Chondrocyte (in vitro differentiated cells): Measurements from ENCODE around the gene CDH16. TPM values are rescaled to one million over a fixed set of nuclear protein-coding genes. Genes with fewer than 3 reads are reported as not detected.
"Not testable (repeated sequence)": the region's sequence is repeated elsewhere in the genome, so short reads cannot be mapped to it uniquely, and the experiment has no call there.

Experiments used
- DNase-seq: peaks from one replicate; pipeline ENCODE4 v3.0.0; 2021; ENCODE audit warnings: mixed read lengths, low spot score
- H3K27ac Mint-ChIP-seq: one replicate; pipeline ENCODE4 v1.8.0; 2021; ENCODE audit warnings: mild to moderate bottlenecking, moderate library complexity, mixed read lengths; ENCODE audit not compliant: unreplicated experiment
- H3K27me3 Mint-ChIP-seq: 2 replicates; pipeline ENCODE4 v1.8.0; 2021; ENCODE audit warnings: low read depth, mixed read lengths
- H3K36me3 Mint-ChIP-seq: 2 replicates; pipeline ENCODE4 v1.8.0; 2021; ENCODE audit warnings: low read depth, mixed read lengths
- H3K4me1 Mint-ChIP-seq: 2 replicates; pipeline ENCODE4 v1.8.0; 2021; ENCODE audit warnings: low read depth, mild to moderate bottlenecking, mixed read lengths
- H3K4me3 Mint-ChIP-seq: one replicate; pipeline ENCODE4 v1.8.0; 2021; ENCODE audit warnings: mild to moderate bottlenecking, moderate library complexity, mixed read lengths; ENCODE audit not compliant: unreplicated experiment
- H3K9me3 Mint-ChIP-seq: 2 replicates; pipeline ENCODE4 v1.8.0; 2021; ENCODE audit warnings: low read depth, mixed read lengths
- CTCF ChIP-seq: fragments of 200-600 bp; sonication (generic); IDR thresholded peaks from 2 replicates; pipeline ENCODE4 v1.5.0; 2021; ENCODE audit warnings: antibody characterized with exemption, mild to moderate bottlenecking, moderate library complexity
- total RNA-seq: library from RNA; stranded (reverse); gene quantifications from 3 replicates; pipeline ENCODE4 v1.2.1, GENCODE V29; 2021

CDH16 gene
- total RNA-seq, 1 donor from 2014 or later: not detected

- Mint-ChIP-seq H3K27me3 (peaks cover 24% of the 10 kb centered on the region), H3K4me3 (no peak overlapping the region), H3K9me3 (no peaks in the 10 kb centered on the region), H3K27ac (no peak overlapping the region), H3K36me3 (no peaks in the 10 kb centered on the region), H3K4me1 (no peaks in the 10 kb centered on the region)
- TF ChIP-seq CTCF: no peak
- no peak for DNase-seq
Observed at GRCh38 chr16:66959704-66960161, 41.0 kb upstream of the CDH16 start.

GRCh38 chr16:66958857-66959703 lies 40.4 kb upstream of the CDH16 start:
- Mint-ChIP-seq H3K36me3 (no peaks in the 10 kb centered on the region), H3K27me3 (peaks cover 20% of the 10 kb centered on the region), H3K4me3 (no peak overlapping the region), H3K4me1 (no peaks in the 10 kb centered on the region), H3K27ac (no peak overlapping the region), H3K9me3 (no peaks in the 10 kb centered on the region)
- DNase-seq: no peak
- no peak for TF ChIP-seq CTCF

- H3K9me3 Mint-ChIP-seq, H3K4me1 Mint-ChIP-seq, H3K27ac Mint-ChIP-seq, DNase-seq, H3K36me3 Mint-ChIP-seq, H3K4me3 Mint-ChIP-seq: not testable (repeated sequence)
- peaks cover 20% of the 10 kb centered on the region for H3K27me3 Mint-ChIP-seq
Observed at GRCh38 chr16:66956154-66956457, 37.4 kb upstream of the CDH16 start.

- H3K27ac Mint-ChIP-seq, H3K4me1 Mint-ChIP-seq, H3K4me3 Mint-ChIP-seq, H3K9me3 Mint-ChIP-seq, H3K36me3 Mint-ChIP-seq, DNase-seq: not testable (repeated sequence)
- peaks cover 20% of the 10 kb centered on the region for H3K27me3 Mint-ChIP-seq
Observed at GRCh38 chr16:66955363-66956153, 36.9 kb upstream of the CDH16 start.

GRCh38 chr16:66954097-66954659 lies 35.5 kb upstream of the CDH16 start:
- H3K27ac Mint-ChIP-seq: no peak overlapping the region
- TF ChIP-seq CTCF: peak; percentile 91
- no peak overlapping the region for H3K4me3 Mint-ChIP-seq
- H3K9me3 Mint-ChIP-seq: peaks cover 8% of the 10 kb centered on the region
- no peaks in the 10 kb centered on the region for H3K36me3 Mint-ChIP-seq
- peaks cover 19% of the 10 kb centered on the region for H3K27me3 Mint-ChIP-seq
- H3K4me1 Mint-ChIP-seq: no peaks in the 10 kb centered on the region
- no peak for DNase-seq

- Mint-ChIP-seq H3K9me3 (peaks cover 8% of the 10 kb centered on the region), H3K4me3 (no peak overlapping the region), H3K27ac (no peak overlapping the region), H3K4me1 (no peaks in the 10 kb centered on the region), H3K36me3 (no peaks in the 10 kb centered on the region), H3K27me3 (peaks cover 13% of the 10 kb centered on the region)
- DNase-seq: no peak
- TF ChIP-seq CTCF: no peak
Observed at GRCh38 chr16:66953462-66954096, 34.9 kb upstream of the CDH16 start.
